ENCODE measurements around the gene PPRC1.

DNA sequence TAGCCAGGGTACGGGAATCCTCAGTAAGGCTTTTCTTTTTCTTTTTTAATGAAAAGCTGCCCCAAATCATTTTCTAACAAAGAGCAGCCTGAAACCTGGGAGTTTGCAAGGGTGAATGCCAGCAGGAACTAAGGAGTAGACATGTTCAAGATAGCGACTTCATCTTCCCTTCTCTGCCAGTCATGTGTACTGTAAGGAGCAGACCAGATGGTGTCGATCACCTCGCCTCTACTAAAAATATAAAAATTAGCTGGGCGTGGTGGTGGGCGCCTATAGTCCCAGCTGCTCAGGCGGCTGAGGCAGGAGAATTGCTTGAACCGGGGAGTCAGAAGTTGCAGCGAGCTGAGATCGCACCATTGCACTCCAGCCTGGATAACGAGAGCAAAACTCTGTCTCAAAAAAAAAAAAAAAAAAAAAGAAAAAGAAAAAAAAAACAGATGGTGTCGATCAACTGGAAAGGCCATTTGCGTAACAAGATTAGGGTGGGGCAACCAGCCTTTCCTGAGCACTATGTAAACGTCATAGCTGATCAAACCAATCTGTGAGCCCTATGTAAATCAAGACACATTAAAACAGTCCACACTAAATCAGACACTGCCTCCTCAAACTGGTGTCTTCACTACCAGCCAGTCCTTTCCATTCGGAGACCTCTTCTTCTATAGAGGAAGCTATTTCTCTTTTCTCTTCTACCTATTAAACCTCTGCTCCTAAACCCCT lies 53.1 kb downstream of the PPRC1 start:
- no peak for TF ChIP-seq CTCF (IDR thresholded peaks at IDR 0.05; ENCODE audit: low read length)
- TF ChIP-seq EZH2 (IDR thresholded peaks at IDR 0.05; ENCODE audit: borderline replicate concordance, low read length): no peak
